ENCODE results near the gene LSG1. TPM values are rescaled to one million over a fixed set of nuclear protein-coding genes. Genes with fewer than 3 reads are reported as not detected.
"Not testable (repeated sequence)": the region's sequence is repeated elsewhere in the genome, so short reads cannot be mapped to it uniquely, and the experiment has no call there.

The LSG1 gene
- total and polyA plus RNA-seq, 5 experiments from 2014 or later: 23.0 to 97.5 (median 42.8) TPM

- POLR2A ChIA-PET: no interaction called here
- Mint-ChIP-seq H3K4me1 (no peaks in the 10 kb centered on the region), H3K9me3 (no peaks in the 10 kb centered on the region)
Measured at GRCh38 chr3:194606941-194607340, 65.0 kb downstream of the LSG1 start.

GRCh38 chr3:194606163-194606562 is 65.8 kb downstream of the LSG1 start:
- peaks cover 0 to 5% (median 0%) of the 10 kb centered on the region in 3 donors for H3K36me3 Mint-ChIP-seq
- H3K4me3 Mint-ChIP-seq: no peak overlapping the region
- H3K4me1 Mint-ChIP-seq: no peaks in the 10 kb centered on the region
- DNase-seq: no peak
- no peak for ATAC-seq
- POLR2A ChIA-PET: no interaction called here
- H3K9me3 Mint-ChIP-seq: no peaks in the 10 kb centered on the region
- H3K27ac Mint-ChIP-seq: no peak overlapping the region
- H3K27me3 Mint-ChIP-seq: no peaks in the 10 kb centered on the region

More at GRCh38 chr3:194606941-194607340, 65.0 kb downstream of the LSG1 start:
- Mint-ChIP-seq H3K4me3 (no peak overlapping the region), H3K27me3 (no peaks in the 10 kb centered on the region), H3K36me3 (peaks cover 0 to 2% (median 0%) of the 10 kb centered on the region in 3 donors), H3K27ac (no peak overlapping the region)
- ATAC-seq: no peak
- DNase-seq: no peak

- H3K4me3 Mint-ChIP-seq, H3K36me3 Mint-ChIP-seq, H3K4me1 Mint-ChIP-seq, ATAC-seq, DNase-seq, H3K27me3 Mint-ChIP-seq, POLR2A ChIA-PET, H3K9me3 Mint-ChIP-seq: not testable (repeated sequence)
- H3K27ac Mint-ChIP-seq: peak overlapping the region in 1 of 10 donors; percentile 3
Measured at GRCh38 chr3:194605314-194605713, 66.7 kb downstream of the LSG1 start.

GRCh38 chr3:194604837-194605236 is 67.2 kb downstream of the LSG1 start:
- Mint-ChIP-seq H3K4me3 (no peak overlapping the region), H3K27ac (peak overlapping the region in 1 of 10 donors; percentile 3), H3K36me3 (peaks cover 0 to 5% (median 0%) of the 10 kb centered on the region in 3 donors), H3K4me1 (no peaks in the 10 kb centered on the region), H3K9me3 (no peaks in the 10 kb centered on the region), H3K27me3 (no peaks in the 10 kb centered on the region)
- POLR2A ChIA-PET: no interaction called here
- DNase-seq (no peak), ATAC-seq (no peak)

GRCh38 chr3:194604126-194604525 is 67.9 kb downstream of the LSG1 start:
- Mint-ChIP-seq H3K4me1 (no peaks in the 10 kb centered on the region), H3K36me3 (peaks cover 0 to 5% (median 0%) of the 10 kb centered on the region in 3 donors), H3K27me3 (no peaks in the 10 kb centered on the region), H3K27ac (no peak overlapping the region), H3K4me3 (no peak overlapping the region), H3K9me3 (no peaks in the 10 kb centered on the region)
- ATAC-seq (no peak), DNase-seq (no peak)
- POLR2A ChIA-PET: interaction anchor here (1.4 kb wide), 1 partner anchor 20 kb away, joined by 3 read pairs; no protein-coding TSS in a partner anchor

- Mint-ChIP-seq H3K27me3 (no peaks in the 10 kb centered on the region), H3K36me3 (peaks cover 0 to 5% (median 0%) of the 10 kb centered on the region in 3 donors), H3K27ac (no peak overlapping the region), H3K9me3 (no peaks in the 10 kb centered on the region), H3K4me1 (no peaks in the 10 kb centered on the region), H3K4me3 (no peak overlapping the region)
- ATAC-seq (no peak), DNase-seq (no peak)
- POLR2A ChIA-PET: interaction anchor here (1.4 kb wide), 1 partner anchor 19 kb away, joined by 3 read pairs; no protein-coding TSS in a partner anchor
Measured at GRCh38 chr3:194602669-194603171, 69.3 kb downstream of the LSG1 start.

GRCh38 chr3:194598771-194599557 is 73.0 kb downstream of the LSG1 start:
- no peak for ATAC-seq
- H3K27ac Mint-ChIP-seq: no peak overlapping the region
- H3K27me3 Mint-ChIP-seq: no peaks in the 10 kb centered on the region
- POLR2A ChIA-PET: no interaction called here
- no peaks in the 10 kb centered on the region for H3K9me3 Mint-ChIP-seq
- H3K4me1 Mint-ChIP-seq: peaks cover 0 to 5% (median 2%) of the 10 kb centered on the region in 4 donors
- no peak for DNase-seq
- H3K36me3 Mint-ChIP-seq: peaks cover 0 to 5% (median 0%) of the 10 kb centered on the region in 3 donors
- H3K4me3 Mint-ChIP-seq: no peak overlapping the region

- POLR2A ChIA-PET: no interaction called here
- H3K36me3 Mint-ChIP-seq: peaks cover 0 to 3% (median 0%) of the 10 kb centered on the region in 3 donors
- peaks cover 0 to 9% (median 2%) of the 10 kb centered on the region in 4 donors for H3K4me1 Mint-ChIP-seq
- no peak for ATAC-seq
- no peak overlapping the region for H3K27ac Mint-ChIP-seq
- H3K4me3 Mint-ChIP-seq: no peak overlapping the region
- no peaks in the 10 kb centered on the region for H3K27me3 Mint-ChIP-seq
- DNase-seq: no peak
- H3K9me3 Mint-ChIP-seq: no peaks in the 10 kb centered on the region
Measured at GRCh38 chr3:194596906-194597305, 75.1 kb downstream of the LSG1 start.

- Mint-ChIP-seq H3K4me1 (peaks cover 0 to 9% (median 2%) of the 10 kb centered on the region in 4 donors), H3K9me3 (peaks cover 0 to 6% (median 0%) of the 10 kb centered on the region in 9 donors), H3K27ac (no peak overlapping the region), H3K4me3 (no peak overlapping the region), H3K27me3 (no peaks in the 10 kb centered on the region), H3K36me3 (peaks cover 0 to 2% (median 0%) of the 10 kb centered on the region in 3 donors)
- DNase-seq (no peak), ATAC-seq (no peak)
- POLR2A ChIA-PET: interaction anchor here (1.4 kb wide), 1 partner anchor 9 kb away, joined by 6 read pairs; no protein-coding TSS in a partner anchor
Measured at GRCh38 chr3:194592798-194593752, 78.9 kb downstream of the LSG1 start.

Other genes starting within 250 kb of the LSG1 start
- gene ATP13A3, start 185.2 kb downstream of the LSG1 start, total RNA-seq: 10 to 100 TPM; 51.7 to 53.8 TPM
- gene ATP13A3, start 185.2 kb downstream of the LSG1 start, polyA plus RNA-seq: 10 to 100 TPM in 2 of 3 donors, 1 to 10 TPM in 1; 5.9 to 13.2 (median 10.6) TPM
- 1 to 10 TPM; 3.4 to 4.6 TPM for gene TMEM44, start 38.8 kb downstream of the LSG1 start, total RNA-seq
- gene TMEM44, start 38.8 kb downstream of the LSG1 start, polyA plus RNA-seq: 1 to 10 TPM in 2 of 3 donors, under 1 TPM in 1; 0.14 to 2.0 (median 1.6) TPM
- 1 to 10 TPM; 3.5 to 3.8 TPM for gene FAM43A, start 13.7 kb upstream of the LSG1 start, total RNA-seq
- gene FAM43A, start 13.7 kb upstream of the LSG1 start, polyA plus RNA-seq: 1 to 10 TPM in 1 of 3 donors, under 1 TPM in 2; 0.40 to 1.1 (median 0.53) TPM